Central memory CD4-positive, alpha-beta T cell (primary cell): ENCODE data around the gene MRPS2.
"Not testable (repeated sequence)": the region's sequence is repeated elsewhere in the genome, so short reads cannot be mapped to it uniquely, and the experiment has no call there.

ENCODE experiments used
- DNase-seq: peaks from one replicate; pipeline ENCODE4 v3.0.0; 2022

The MRPS2 gene

GRCh38 chr9:135516132-135516860, 15.8 kb downstream of the MRPS2 start:
- no peak for DNase-seq

- DNase-seq = no peak
Measured at GRCh38 chr9:135517407-135517822, 16.9 kb downstream of the MRPS2 start.

- DNase-seq = no peak
Measured at GRCh38 chr9:135519179-135519971, 18.9 kb downstream of the MRPS2 start.

GRCh38 chr9:135520916-135521607, 20.6 kb downstream of the MRPS2 start, which contains the start of gene LCN1:
TSS of gene LCN1 (plus strand) at chr9:135521440. CDS start at chr9:135521498, 58 bp downstream.
- DNase-seq = no peak

- DNase-seq = no peak
Measured at GRCh38 chr9:135521608-135522095, 21.2 kb downstream of the MRPS2 start.

- no peak for DNase-seq
Measured at GRCh38 chr9:135522137-135522877, 21.8 kb downstream of the MRPS2 start.

GRCh38 chr9:135522931-135523330, 22.4 kb downstream of the MRPS2 start:
- DNase-seq = no peak

GRCh38 chr9:135523521-135524129, 23.1 kb downstream of the MRPS2 start:
- DNase-seq = no peak

GRCh38 chr9:135524130-135524861, 23.8 kb downstream of the MRPS2 start:
- no peak for DNase-seq

GRCh38 chr9:135525241-135526088, 25.0 kb downstream of the MRPS2 start:
- DNase-seq = no peak

- no peak for DNase-seq
Measured at GRCh38 chr9:135526089-135526729, 25.7 kb downstream of the MRPS2 start.

GRCh38 chr9:135526730-135527571, 26.5 kb downstream of the MRPS2 start:
- DNase-seq = no peak

GRCh38 chr9:135528842-135529435, 28.5 kb downstream of the MRPS2 start:
- DNase-seq = not testable (repeated sequence)

GRCh38 chr9:135530146-135530545, 29.7 kb downstream of the MRPS2 start:
- DNase-seq = no peak

- no peak for DNase-seq
Measured at GRCh38 chr9:135531096-135531495, 30.6 kb downstream of the MRPS2 start.

- no peak for DNase-seq
Measured at GRCh38 chr9:135533113-135533512, 32.6 kb downstream of the MRPS2 start.

- no peak for DNase-seq
Measured at GRCh38 chr9:135533674-135534073, 33.2 kb downstream of the MRPS2 start.

- not testable (repeated sequence) for DNase-seq
Measured at GRCh38 chr9:135534192-135534711, 33.8 kb downstream of the MRPS2 start.
